ENCODE data around the gene AGPS.

- TF ChIP-seq CEBPZ (IDR thresholded peaks at IDR 0.05; ENCODE audit: low read depth, low read length) (no peak), CTCF (IDR thresholded peaks at IDR 0.05 in 2 of 3, conservative IDR thresholded peaks at IDR 0.05 in 1 of 3; ENCODE audit: control insufficient read depth in 2 of 3, extremely low read depth in 1 of 3, insufficient read depth in 1 of 3, low read depth in 3 of 3, low read length in 3 of 3) (no peak), MTA2 (IDR thresholded peaks at IDR 0.05; ENCODE audit: low read depth) (no peak), RB1 (IDR thresholded peaks at IDR 0.05; ENCODE audit: borderline replicate concordance) (no peak), ZNF384 (IDR thresholded peaks at IDR 0.05; ENCODE audit: borderline replicate concordance, low read depth, low read length) (no peak), PAX8 (IDR thresholded peaks at IDR 0.05) (no peak), FOS (IDR thresholded peaks at IDR 0.05; ENCODE audit: borderline replicate concordance, extremely low read depth, insufficient read length) (no peak), RAD21 (IDR thresholded peaks at IDR 0.05; ENCODE audit: insufficient read depth, low read depth, low read length) (no peak), CREM (IDR thresholded peaks at IDR 0.05; ENCODE audit: low read depth) (no peak), ELK1 (IDR thresholded peaks at IDR 0.05; ENCODE audit: low read depth, low read length) (no peak), KDM1A (IDR thresholded peaks at IDR 0.05; ENCODE audit: borderline replicate concordance) (no peak)
Measured at GRCh38 chr2:177379354-177379753, 13.2 kb upstream of the AGPS start.
